Measurements from ENCODE around the gene GALE. TPM values are rescaled to one million over a fixed set of nuclear protein-coding genes. Genes with fewer than 3 reads are reported as not detected.

Gene GALE
- total and polyA plus RNA-seq, 2 of the 13 experiments (the other 11 are each of a cell fraction or from before 2014, with no cell fraction given), result 85.2 to 88.4 TPM

DNA sequence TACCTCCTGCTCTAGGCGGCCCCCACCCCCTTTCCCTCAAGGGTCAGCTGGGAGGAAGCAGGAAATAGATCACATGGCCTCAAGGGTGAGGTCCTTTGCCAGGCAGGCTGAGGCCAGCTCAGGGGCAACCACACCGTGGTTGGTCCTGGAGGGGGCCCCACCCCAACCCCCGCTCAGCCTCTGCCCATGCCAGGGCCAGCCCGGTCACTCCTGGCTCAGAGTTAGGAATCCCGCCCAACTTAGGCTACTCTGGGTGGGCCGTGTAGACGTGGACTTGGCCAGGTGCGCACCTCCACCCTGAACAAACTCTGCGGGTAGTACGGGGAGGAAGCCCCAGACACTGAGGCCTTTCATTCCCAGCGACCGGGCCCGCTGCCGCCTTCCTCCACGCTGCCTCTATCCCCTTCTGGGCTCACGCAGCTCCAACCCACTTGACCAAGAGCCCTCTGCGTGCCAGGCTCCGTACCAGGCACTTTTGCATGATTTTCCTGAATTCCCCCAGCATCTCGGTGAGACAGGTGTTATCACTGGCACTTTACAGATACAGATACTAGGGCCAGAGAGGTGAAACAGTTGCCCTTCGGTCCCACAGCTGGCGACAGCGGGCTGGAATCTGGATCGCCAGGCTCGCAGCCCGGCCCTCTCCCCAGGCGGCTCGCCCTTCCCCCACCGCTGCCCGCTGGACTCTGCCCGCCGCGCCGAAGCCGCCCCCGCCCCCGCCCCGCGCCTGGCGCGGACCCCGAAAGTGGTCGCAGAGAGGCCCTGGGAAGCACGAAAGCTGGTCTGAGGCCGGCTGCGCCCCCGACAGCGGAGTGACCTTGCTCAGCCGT, 769 bp downstream of the GALE start (continued):
- TF ChIP-seq KLF16 (CRISPR knock-in tag; IDR thresholded peaks at IDR 0.05), result no peak
- TF ChIP-seq, protein P1, sequence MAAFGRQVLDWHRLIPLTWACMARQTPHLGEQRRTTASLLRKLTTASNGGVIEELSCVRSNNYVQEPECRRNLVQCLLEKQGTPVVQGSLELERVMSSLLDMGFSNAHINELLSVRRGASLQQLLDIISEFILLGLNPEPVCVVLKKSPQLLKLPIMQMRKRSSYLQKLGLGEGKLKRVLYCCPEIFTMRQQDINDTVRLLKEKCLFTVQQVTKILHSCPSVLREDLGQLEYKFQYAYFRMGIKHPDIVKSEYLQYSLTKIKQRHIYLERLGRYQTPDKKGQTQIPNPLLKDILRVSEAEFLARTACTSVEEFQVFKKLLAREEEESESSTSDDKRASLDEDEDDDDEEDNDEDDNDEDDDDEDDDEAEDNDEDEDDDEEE (CRISPR knock-in tag; IDR thresholded peaks at IDR 0.05), result 0 out of 2 replicates have a peak, but pooled peaks have one; percentile 34
- TF ChIP-seq PPARG (CRISPR knock-in tag; conservative IDR thresholded peaks at IDR 0.05), result no peak
- peak; percentile 69 for TF ChIP-seq AGO2 (optimal IDR thresholded peaks at IDR 0.05; ENCODE audit: low read depth, low read length)
- peak; percentile 47; the same call in 1 of the 2 replicates for TF ChIP-seq FOXA3 (CRISPR knock-in tag; IDR thresholded peaks at IDR 0.05)
- peak; percentile 98 for TF ChIP-seq HNRNPL (IDR thresholded peaks at IDR 0.05; ENCODE audit: low read depth, low read length)
- TF ChIP-seq ZNF33B (CRISPR knock-in tag; IDR thresholded peaks at IDR 0.05), result 0 out of 2 replicates have a peak, but pooled peaks have one; percentile 43
- TF ChIP-seq, protein P2, sequence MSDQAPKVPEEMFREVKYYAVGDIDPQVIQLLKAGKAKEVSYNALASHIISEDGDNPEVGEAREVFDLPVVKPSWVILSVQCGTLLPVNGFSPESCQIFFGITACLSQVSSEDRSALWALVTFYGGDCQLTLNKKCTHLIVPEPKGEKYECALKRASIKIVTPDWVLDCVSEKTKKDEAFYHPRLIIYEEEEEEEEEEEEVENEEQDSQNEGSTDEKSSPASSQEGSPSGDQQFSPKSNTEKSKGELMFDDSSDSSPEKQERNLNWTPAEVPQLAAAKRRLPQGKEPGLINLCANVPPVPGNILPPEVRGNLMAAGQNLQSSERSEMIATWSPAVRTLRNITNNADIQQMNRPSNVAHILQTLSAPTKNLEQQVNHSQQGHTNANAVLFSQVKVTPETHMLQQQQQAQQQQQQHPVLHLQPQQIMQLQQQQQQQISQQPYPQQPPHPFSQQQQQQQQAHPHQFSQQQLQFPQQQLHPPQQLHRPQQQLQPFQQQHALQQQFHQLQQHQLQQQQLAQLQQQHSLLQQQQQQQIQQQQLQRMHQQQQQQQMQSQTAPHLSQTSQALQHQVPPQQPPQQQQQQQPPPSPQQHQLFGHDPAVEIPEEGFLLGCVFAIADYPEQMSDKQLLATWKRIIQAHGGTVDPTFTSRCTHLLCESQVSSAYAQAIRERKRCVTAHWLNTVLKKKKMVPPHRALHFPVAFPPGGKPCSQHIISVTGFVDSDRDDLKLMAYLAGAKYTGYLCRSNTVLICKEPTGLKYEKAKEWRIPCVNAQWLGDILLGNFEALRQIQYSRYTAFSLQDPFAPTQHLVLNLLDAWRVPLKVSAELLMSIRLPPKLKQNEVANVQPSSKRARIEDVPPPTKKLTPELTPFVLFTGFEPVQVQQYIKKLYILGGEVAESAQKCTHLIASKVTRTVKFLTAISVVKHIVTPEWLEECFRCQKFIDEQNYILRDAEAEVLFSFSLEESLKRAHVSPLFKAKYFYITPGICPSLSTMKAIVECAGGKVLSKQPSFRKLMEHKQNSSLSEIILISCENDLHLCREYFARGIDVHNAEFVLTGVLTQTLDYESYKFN (CRISPR knock-in tag; conservative IDR thresholded peaks at IDR 0.05), result peak; percentile 54; the same call in 1 of the 2 replicates
- no peak for TF ChIP-seq GABPA (IDR thresholded peaks at IDR 0.05; ENCODE audit: low read depth, low read length)
- TF ChIP-seq GABPA (CRISPR knock-in tag; IDR thresholded peaks at IDR 0.05; ENCODE audit: low read depth), result peak; percentile 79
- TF ChIP-seq, protein P3, sequence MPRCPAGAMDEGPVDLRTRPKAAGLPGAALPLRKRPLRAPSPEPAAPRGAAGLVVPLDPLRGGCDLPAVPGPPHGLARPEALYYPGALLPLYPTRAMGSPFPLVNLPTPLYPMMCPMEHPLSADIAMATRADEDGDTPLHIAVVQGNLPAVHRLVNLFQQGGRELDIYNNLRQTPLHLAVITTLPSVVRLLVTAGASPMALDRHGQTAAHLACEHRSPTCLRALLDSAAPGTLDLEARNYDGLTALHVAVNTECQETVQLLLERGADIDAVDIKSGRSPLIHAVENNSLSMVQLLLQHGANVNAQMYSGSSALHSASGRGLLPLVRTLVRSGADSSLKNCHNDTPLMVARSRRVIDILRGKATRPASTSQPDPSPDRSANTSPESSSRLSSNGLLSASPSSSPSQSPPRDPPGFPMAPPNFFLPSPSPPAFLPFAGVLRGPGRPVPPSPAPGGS (CRISPR knock-in tag; IDR thresholded peaks at IDR 0.05), result peak; percentile 64
- TF ChIP-seq, protein P4, sequence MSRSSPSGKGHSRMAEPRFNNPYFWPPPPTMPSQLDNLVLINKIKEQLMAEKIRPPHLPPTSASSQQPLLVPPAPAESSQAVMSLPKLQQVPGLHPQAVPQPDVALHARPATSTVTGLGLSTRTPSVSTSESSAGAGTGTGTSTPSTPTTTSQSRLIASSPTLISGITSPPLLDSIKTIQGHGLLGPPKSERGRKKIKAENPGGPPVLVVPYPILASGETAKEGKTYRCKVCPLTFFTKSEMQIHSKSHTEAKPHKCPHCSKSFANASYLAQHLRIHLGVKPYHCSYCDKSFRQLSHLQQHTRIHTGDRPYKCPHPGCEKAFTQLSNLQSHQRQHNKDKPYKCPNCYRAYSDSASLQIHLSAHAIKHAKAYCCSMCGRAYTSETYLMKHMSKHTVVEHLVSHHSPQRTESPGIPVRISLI (CRISPR knock-in tag; IDR thresholded peaks at IDR 0.05; ENCODE audit: borderline replicate concordance), result no peak
- TF ChIP-seq, protein P5, sequence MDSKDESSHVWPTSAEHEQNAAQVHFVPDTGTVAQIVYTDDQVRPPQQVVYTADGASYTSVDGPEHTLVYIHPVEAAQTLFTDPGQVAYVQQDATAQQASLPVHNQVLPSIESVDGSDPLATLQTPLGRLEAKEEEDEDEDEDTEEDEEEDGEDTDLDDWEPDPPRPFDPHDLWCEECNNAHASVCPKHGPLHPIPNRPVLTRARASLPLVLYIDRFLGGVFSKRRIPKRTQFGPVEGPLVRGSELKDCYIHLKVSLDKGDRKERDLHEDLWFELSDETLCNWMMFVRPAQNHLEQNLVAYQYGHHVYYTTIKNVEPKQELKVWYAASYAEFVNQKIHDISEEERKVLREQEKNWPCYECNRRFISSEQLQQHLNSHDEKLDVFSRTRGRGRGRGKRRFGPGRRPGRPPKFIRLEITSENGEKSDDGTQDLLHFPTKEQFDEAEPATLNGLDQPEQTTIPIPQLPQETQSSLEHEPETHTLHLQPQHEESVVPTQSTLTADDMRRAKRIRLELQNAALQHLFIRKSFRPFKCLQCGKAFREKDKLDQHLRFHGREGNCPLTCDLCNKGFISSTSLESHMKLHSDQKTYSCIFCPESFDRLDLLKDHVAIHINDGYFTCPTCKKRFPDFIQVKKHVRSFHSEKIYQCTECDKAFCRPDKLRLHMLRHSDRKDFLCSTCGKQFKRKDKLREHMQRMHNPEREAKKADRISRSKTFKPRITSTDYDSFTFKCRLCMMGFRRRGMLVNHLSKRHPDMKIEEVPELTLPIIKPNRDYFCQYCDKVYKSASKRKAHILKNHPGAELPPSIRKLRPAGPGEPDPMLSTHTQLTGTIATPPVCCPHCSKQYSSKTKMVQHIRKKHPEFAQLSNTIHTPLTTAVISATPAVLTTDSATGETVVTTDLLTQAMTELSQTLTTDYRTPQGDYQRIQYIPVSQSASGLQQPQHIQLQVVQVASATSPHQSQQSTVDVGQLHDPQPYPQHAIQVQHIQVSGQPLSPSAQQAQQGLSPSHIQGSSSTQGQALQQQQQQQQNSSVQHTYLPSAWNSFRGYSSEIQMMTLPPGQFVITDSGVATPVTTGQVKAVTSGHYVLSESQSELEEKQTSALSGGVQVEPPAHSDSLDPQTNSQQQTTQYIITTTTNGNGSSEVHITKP (CRISPR knock-in tag; IDR thresholded peaks at IDR 0.05; ENCODE audit: low read depth), result no peak
- TF ChIP-seq TAF15 (IDR thresholded peaks at IDR 0.05; ENCODE audit: low read depth, low read length, poor library complexity, severe bottlenecking), result peak; percentile 53
- TF ChIP-seq, protein P6, sequence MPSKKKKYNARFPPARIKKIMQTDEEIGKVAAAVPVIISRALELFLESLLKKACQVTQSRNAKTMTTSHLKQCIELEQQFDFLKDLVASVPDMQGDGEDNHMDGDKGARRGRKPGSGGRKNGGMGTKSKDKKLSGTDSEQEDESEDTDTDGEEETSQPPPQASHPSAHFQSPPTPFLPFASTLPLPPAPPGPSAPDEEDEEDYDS (CRISPR knock-in tag; IDR thresholded peaks at IDR 0.05), result peak; percentile 47; the same call in 1 of the 2 replicates
- TF ChIP-seq ETV5 (CRISPR knock-in tag; IDR thresholded peaks at IDR 0.05; ENCODE audit: borderline replicate concordance), result peak; percentile 84; the same call in 1 of the 2 replicates
